DMS53 treated with DMSO at 0.1 percent for 48 hours (cell line): ENCODE data around the gene SAA1.
"Not testable (repeated sequence)": the region's sequence is repeated elsewhere in the genome, so short reads cannot be mapped to it uniquely, and the experiment has no call there.

Experiments
- DNase-seq: peaks from one replicate; lab custom pipeline; 2025; ENCODE audit not compliant: unreplicated experiment; lab: John Stamatoyannopoulos, UW

Gene SAA1

DNA sequence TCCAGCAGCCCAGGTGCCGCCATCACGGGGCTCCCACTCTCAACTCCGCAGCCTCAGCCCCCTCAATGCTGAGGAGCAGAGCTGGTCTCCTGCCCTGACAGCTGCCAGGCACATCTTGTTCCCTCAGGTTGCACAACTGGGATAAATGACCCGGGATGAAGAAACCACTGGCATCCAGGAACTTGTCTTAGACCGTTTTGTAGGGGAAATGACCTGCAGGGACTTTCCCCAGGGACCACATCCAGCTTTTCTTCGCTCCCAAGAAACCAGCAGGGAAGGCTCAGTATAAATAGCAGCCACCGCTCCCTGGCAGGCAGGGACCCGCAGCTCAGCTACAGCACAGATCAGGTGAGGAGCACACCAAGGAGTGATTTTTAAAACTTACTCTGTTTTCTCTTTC lies at the start of gene SAA1:
TSS of gene SAA1 (plus strand) at position 316 of the 400 bp plus-strand sequence. CDS start 624 bp downstream, outside the sequence.
- DNase-seq, result no peak

DNA sequence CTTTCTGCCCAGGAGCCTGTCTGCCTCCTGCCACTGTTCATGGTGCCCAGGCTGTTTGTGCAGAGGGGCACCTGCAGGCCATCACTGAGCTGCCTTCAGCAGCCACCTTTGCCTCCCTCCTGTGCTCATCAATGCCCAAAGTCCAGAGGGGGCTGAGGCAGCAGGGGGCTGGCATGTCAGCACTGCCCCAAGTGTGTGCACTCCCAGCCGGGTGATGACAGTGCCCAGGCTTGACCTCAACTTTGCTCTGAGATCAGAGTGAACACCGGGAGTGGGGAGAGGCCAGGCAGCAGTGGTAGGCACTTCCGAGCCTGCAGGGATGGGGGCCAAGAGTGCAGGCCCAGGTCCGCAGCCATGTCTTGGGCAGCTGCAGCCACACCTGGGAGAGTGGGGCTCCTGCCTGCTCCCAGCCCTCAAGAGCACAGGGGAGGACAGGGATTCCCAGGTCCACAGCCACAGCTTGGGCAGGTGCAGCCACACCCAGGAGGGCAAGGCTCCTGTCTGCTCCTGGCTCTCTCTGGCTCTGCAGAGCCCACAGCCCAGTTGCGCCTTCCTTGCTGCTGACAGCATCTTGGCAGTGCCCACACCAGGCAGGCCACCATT lies 44.7 kb upstream of the SAA1 start:
- DNase-seq, result no peak

DNA sequence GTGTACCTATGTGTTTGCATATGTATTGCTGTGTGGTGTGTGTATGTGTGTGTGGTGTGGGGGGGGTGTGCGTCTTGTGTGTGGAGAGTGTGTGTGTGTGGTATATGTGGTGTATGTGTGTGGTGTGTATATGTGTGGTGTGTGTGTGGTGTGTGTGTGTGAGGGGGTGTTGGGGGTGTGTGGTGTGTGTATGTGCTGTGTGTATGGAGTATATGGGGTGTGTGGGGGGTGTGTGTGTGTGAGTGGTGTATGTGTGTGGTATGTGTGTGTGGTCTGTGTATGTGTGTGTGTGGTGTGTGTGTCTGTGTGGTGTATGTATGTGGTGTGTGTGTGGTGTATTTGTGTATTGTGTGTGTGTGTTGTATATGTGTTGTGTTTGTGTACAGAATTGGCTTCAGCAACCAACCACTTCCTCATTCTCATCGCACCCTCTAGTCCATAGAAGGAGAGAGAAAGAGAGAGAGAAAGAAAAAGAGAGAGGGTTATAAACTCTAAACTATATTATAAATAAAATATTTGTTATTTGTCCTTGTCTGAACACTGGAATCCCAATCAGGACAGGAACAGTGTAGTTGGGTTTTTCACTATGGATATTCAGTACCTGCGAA lies 43.1 kb upstream of the SAA1 start:
- DNase-seq, result no peak

DNA sequence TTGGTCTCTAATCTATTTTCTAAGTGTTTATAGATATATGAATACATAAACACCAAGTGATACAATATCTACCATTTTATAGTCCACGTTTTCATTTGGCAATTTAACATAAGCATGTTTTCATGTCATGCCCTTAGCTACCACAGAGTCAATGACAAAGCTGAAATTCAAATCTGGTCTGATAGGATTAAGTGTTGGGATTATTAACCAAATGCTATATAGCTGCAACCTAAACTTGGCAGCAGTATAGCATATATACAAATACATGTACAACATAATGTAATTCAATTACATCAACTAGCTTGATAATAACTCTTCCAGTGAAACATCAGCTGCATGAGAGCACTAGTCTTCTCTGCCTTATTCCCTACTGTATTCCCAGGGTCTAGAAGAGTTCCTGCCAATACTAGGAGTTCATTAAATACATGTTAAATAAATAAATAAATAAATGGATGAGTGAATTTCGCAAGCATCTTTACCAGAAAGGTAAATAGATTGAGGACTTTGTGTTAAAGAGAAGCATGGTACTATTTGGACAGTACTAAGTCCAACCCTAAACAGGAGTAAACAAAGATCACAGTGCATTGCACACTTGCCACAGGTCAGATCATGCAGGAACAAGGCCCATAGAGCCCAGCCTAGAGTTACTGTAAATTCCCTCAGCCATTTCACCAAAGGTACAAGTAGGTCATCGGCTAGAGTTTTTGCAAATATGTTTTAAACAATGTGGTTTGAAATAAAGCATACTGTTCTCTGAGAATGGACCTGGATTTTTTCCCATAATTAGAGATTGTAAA lies 42.3 kb upstream of the SAA1 start:
- peak; percentile 85 for DNase-seq

DNA sequence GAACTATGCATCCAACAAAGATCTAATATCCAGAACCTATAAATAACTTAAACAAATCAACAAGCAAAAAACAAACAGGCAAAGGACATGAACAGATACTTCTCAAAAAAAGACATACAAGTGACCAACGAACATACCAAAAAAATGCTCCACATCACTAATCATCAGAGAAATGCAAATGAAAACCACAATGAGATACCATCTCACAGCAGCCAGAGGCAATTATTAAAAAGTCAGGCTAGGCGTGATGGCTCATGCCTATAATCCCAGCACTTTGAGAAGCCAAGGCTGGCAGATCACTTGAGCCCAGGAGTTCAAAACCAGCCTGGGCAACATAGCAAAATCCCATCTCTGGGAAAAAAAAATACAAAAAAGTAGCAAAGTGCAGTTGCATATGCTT lies 40.2 kb upstream of the SAA1 start:
- no peak for DNase-seq

DNA sequence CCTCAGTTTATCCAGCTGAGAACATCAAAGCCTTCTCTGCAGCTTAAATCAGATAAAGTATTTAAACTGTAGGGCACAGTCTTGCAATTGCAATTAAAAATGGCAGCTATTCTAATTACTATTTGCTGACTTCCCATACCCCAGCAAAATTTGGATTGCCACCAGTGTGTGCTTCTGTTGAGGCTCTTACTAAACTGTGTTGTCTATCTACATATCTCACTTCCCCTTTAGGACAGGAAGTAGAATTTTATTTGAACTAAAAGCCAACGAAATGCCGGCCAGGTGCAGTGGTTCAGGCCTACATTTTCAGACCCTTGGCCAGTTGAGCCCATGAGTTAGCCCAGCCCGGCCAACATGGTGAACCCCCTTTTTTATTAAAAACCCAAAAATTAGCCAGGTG lies 36.6 kb upstream of the SAA1 start:
- no peak for DNase-seq

DNA sequence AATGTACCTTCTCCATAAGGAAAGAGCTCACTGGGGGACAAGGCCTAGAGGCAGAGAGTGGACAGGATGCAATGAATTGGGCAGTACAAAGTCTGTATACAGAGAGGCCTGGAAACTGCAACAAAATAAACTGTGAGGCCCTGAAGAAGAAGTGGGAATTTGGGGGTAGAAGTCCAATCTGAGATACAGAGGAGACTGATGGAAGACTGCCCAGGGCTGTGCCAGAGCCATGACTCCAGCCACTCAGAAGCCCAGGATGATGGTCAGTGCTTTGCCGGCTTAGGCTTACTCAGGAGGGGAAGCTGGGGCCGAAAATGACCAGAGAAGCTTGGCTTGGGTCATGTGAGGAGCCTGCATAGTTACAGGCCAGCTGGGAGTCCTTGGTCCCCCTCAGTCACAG lies 35.2 kb upstream of the SAA1 start:
- no peak for DNase-seq

DNA sequence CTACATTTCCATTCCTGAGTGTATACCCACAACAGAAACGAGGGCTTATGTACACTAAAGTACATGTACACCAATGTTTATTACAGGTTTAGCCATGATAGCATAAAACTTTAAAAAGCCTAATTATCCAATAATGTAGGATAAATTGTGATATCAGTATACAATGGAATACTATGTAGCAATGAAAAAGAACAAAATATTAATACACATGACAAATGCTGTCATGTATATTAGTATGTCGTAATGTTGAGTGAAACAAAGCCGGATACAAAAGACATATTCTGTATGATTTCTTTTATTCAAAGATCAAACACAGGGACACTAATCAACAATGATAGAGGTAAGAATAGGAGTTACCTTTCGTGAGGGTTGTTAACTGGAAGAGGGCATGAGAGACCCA lies 32.2 kb upstream of the SAA1 start:
- DNase-seq, result no peak

DNA sequence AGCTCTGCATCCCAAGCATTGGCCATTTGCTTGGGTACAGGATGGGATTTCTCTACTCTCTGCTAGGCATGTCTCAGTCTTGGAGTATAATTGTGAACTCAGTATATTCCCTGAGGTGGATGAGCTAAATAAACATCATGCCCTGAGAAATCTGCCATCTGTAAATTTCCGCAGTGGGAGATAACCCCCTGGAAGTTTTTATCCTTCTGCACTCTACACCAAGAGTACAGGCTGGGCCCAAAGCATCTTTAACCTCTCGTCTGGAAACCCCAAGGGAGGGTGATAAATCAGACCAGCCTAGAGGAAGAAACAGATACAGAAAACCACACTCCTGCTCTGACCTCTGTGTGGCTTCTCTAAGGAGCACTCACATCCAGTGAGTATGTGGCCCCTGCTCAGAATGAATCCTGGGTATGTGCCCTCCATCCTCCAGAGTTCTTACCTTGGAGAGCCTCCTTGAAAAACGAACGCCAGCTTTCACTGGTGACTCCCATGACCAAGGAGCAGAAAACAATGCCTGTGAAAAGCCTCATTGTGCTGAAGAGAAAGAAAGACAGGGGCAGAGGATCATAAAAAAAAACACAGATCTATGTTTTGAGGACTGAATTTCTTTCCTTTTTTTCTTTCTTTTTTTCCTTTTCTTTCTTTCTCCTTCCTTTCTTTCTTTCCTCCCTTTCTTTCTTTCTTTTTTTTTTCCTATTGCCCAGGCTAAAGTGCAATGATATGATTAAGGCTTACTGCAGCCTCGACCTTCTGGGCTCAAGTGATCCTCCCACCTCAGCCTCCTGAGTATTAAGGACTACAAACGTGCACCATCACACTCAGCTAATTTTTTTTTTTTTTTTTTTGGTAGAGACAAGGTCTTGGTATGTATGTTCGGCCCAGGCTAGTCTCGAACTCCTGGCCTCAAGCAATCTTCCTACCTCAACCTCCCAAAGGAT lies 30.4 kb upstream of the SAA1 start:
- DNase-seq, result no peak

DNA sequence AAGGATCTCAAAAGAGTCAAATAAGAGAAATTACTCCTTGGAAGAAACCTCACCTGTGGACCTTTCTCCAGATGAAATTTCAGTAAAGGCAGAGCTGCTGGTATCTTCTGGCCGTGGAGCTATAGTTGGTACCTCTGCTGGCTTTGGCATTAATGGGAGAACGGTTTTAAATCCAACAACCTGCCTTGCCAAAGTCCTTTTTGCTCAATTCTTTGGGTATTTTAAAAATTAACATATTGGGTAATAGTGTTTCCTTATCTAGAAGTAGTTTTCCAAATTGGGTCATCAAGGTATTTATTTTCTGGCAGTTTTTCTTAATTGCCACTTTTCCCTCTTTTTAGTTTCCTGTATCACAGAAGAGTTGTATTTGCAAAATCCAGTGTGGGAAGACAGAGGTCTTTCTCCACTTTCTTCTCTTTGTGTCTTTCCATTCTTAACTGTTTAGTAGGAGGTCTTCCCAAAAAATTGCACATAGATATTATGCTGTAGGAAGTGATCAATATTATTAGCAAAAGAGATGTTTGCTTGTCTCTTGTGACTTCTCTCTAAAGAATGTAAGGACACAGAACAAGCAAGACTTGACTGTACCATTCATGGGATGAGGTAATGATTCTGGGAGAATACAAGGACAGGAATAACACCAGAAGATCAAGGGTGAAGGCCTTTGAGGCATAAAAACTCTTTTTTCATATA lies 29.3 kb upstream of the SAA1 start, which contains the start of gene SAA4:
TSS of gene SAA4 (minus strand) at position 139 of the 693 bp plus-strand sequence. CDS start 876 bp downstream, outside the sequence.
- no peak for DNase-seq

DNA sequence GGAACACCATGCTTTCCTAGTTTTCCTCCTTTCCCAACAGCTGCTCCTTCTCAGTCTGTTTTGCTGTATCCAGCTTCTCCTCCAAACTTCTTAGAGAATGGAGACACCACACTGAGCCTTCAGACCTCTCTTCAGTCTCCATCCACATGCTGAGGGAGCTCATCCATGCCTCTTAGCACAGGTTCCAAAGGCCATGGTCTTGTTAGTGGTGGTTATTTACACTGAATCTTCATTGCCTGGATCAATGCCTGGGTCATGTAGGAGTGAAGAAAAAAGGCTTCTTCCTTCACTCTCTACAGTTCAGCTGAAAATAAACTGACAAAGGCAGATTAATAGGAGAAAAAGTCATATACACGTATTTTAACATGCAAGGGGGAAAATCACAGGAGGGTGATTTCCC lies 26.4 kb upstream of the SAA1 start:
- no peak for DNase-seq

DNA sequence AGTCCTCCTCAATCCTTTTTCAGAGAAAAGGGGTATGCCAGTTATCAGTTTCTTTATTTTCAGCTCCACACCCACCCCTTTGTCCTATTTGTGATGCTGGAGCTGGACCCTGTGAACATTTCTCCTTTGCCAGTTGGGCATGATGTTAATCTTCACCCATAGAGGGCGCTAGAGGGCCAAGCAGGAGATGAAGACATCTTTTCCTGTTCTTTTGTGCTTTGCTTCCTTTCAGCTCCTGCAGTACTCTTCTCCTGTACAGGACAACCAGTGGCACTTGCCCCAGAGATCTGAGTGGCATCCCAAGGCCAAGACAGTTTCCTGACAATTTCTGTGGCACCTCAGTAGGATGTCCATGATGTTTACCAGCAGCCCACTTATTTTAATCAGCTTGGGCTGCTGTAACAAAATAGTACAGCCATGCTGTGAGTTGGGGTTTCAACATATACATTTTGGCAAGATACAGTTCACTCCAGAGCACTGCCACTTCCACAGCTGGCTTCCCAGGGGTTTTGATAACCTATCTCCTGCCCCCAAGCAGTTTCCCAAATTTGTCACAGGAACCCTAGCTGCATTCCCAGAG lies 22.2 kb upstream of the SAA1 start:
- DNase-seq, result peak; percentile 53

DNA sequence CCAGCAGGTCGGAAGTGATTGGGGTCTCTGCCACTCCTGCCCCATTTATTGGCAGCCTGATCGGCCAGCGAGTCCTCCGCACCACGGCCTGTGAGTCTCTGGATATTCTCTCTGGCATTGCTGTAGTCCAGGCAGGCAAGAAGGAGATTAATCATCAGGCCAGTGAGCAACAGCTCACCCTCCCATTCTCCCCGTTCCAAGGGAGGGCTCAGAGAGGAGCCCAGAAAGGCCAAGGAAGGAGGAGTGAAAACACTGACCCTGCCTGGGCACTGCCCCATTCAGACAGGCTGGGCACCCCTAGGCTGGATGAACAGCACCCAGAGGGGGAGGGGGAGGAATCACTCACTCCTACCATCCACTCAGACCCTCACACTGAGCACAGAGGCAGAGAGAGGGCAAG lies 20.7 kb upstream of the SAA1 start:
- DNase-seq, result no peak

DNA sequence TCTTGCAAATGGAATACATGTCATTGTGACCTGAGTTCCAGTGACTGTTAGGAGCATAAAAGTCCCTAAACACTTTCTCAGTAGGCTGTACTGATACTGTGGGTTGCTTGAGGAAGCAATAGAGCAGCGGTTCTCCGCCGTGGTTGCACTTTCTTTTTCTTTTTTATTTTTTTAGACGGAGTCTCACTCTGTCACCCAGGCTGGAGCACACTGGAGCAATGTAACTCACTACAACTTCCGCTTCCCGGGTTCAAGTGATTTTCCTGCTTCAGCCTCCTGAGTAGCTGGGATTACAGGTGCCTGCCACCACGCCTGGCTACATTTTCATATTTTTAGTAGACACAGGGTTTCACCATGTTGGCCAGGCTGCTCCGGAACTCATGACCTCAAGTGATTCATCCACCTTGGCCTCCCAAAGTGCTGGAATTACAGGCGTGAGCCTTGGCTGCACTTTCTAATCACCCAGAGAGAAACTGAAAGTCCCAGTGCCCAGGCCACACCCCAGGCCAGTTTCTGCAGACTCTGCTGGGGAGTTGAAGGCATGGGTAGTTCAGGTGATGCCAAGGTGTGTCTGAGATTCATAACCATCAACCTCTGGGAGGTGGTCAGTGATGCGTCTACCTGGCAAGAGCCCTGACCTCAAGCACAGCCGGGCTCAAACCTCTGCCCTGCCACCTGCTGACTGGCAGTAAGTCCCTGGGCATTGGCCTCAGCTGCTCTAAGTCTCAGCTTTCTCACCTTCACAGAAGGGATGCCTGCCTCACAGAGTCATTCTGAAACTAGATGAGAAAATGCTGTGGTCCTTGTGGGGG lies 19.5 kb upstream of the SAA1 start:
- DNase-seq, result not testable (repeated sequence)

DNA sequence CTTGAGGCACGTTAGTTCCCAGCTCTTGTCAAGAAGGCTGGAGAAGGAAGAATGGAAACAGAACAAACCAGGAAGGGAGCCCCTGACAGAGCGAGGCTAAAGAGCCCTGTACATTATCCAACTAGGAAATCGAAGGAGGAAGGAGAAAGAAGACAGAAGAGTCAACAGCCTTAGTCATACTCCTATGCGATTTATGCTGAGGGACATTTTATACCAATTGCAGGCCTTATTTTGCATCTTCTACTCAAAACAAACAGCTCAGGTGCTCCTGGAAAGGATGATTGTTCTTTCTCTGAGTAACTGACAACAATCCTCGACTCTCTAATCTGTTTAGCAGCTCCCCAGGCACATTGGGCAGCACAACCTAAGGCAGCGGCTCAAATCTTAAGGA lies 18.9 kb upstream of the SAA1 start:
- not testable (repeated sequence) for DNase-seq

DNA sequence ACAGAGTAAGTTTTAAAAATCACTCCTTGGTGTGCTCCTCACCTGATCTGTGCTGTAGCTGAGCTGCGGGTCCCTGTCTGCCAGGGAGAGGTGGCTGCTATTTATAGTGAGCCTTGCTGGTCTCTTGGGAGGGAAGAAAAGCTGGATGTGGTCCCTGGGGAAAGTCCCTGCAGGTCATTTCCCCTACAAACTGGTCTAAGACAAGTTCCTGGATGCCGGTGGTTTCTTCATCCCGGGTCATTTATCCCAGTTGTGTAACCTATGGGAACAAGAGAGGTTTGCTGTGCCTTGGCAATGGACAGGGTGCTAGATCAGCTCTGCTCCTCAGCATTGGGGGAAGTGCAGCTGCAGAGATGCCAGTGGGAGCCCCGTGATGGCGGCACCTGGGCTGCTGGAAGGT lies 17.5 kb upstream of the SAA1 start, which contains the start of gene SAA2:
TSS of gene SAA2 (minus strand) at position 108 of the 400 bp plus-strand sequence. CDS start 657 bp downstream, outside the sequence.
- no peak for DNase-seq

DNA sequence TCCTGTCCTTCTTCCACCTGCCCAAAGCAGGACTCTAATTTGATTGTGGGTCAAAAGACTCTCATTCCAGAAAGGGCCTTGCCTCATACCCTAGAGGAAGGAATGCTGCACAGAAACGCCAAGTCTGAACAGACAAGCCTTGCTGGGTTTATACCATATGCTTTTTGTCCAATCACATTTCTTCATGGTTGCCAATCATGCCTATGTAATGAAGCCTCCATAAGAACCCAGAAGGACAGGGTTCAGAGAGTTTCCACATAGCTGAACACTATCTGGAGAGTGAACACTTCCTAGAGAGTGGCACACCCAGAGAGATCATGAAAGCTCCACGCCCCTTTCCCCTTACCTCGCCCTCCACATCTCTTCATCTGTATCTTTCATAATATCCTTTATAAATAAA lies 12.8 kb upstream of the SAA1 start:
- DNase-seq, result no peak

DNA sequence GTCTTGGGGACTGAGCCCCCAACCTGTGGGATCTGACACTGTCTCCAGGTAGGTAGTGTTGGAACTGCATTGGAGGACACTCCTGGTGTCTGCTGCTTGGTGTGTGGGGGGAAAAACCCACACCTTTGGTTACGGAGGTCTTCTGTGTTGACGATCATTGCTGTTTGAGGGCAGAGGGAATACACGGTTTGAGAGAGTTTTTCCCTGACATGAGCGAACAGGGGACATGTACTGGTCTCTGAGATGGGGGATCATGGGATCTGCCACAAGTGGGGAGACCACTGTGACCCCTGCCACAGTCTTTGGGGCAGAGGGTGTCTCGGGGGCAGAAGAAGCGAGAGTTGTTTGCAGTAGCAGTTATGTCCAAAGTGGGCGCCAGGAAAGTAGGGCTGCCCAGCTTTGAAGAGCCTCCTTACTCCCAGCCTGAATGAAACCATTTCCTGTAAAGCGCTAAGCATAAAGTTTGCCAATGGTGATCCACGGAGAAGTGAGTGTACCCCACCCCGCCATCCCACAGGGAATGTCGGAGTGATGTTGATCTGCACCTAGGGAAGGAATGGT lies 12.2 kb upstream of the SAA1 start:
- no peak for DNase-seq
